Thyroid gland (tissue), 4 donors: Measurements from ENCODE around the gene TNP2. TPM values are rescaled to one million over a fixed set of nuclear protein-coding genes. Genes with fewer than 3 reads are reported as not detected.
A peak's percentile ranks its signal among the peaks of the same experiment; 100 is the strongest.
"Not testable (repeated sequence)": the region's sequence is repeated elsewhere in the genome, so short reads cannot be mapped to it uniquely, and the experiment has no call there.

ENCODE experiments used
- DNase-seq, 2 donors: peaks; one replicate each; pipeline ENCODE4 v3.0.0-alpha.2; 2019
- H3K27ac ChIP-seq, 3 donors: fragments of 200-600 bp; sonication (generic); 1 replicate in 2 of 3; 2 replicates in 1 of 3; pipeline ENCODE4 v1.5.1; 2016 to 2019; ENCODE audit warnings: mild to moderate bottlenecking in 1 of 3, moderate library complexity in 1 of 3
- H3K27me3 ChIP-seq: fragments of 200-600 bp; sonication (generic); one replicate; pipeline ENCODE4 v1.5.1; 2019
- H3K36me3 ChIP-seq, 2 donors: fragments of 200-600 bp; sonication (generic); one replicate each; pipeline ENCODE4 v1.5.1; 2016 to 2019
- H3K4me1 ChIP-seq, 2 donors: fragments of 200-600 bp; sonication (generic); one replicate each; pipeline ENCODE4 v1.5.1; 2017 to 2019
- H3K4me3 ChIP-seq, 3 donors: fragments of 200-600 bp; sonication (generic); replicated peaks in 1 of 3; 1 replicate in 2 of 3; 2 replicates in 1 of 3; pipeline ENCODE4 v1.5.1; 2016; ENCODE audit warnings: mild to moderate bottlenecking in 1 of 3
- H3K9me3 ChIP-seq: fragments of 200-600 bp; sonication (generic); one replicate; pipeline ENCODE4 v1.5.1; 2017
- POLR2A ChIP-seq, 2 donors: fragments of 450-650 bp; IDR thresholded peaks; one replicate each; pipeline ENCODE4 v1.6.1; 2017; ENCODE audit warnings: antibody characterized with exemption in 2 of 2, mild to moderate bottlenecking in 2 of 2, moderate library complexity in 1 of 2
- WGBS, 2 donors: methylation state at CpG; one replicate each; pipeline ENCODE4 v1.1.5; 2017; 5-methylcytosine and 5-hydroxymethylcytosine counted together
- intact Hi-C: fragments of 100-400 bp; cut with DNase I; formaldehyde crosslinking; loops from one replicate; pipeline ENCODE4 v1.15.1; 2023
- total RNA-seq, 4 donors: library from RNA; depleted of rRNA; stranded (reverse); fragments of >200 nt; gene quantifications; one replicate each; pipeline ENCODE4 v1.2.3, GENCODE V29; 2016
- TF ChIP-seq, protein P1 (sequence below), 6 experiments: fragments of 200-600 bp in 3 of 6; fragments of 450-650 bp in 3 of 6; sonication (generic) in 3 of 6; IDR thresholded peaks; one replicate each; pipeline ENCODE4 v1.5.1; 2016 to 2019; ENCODE audit warnings: antibody characterized with exemption in 6 of 6, mild to moderate bottlenecking in 2 of 6, inconsistent platforms in 1 of 6, moderate library complexity in 1 of 6

Gene TNP2
- total RNA-seq, 4 donors from 2014 or later = not detected

DNA sequence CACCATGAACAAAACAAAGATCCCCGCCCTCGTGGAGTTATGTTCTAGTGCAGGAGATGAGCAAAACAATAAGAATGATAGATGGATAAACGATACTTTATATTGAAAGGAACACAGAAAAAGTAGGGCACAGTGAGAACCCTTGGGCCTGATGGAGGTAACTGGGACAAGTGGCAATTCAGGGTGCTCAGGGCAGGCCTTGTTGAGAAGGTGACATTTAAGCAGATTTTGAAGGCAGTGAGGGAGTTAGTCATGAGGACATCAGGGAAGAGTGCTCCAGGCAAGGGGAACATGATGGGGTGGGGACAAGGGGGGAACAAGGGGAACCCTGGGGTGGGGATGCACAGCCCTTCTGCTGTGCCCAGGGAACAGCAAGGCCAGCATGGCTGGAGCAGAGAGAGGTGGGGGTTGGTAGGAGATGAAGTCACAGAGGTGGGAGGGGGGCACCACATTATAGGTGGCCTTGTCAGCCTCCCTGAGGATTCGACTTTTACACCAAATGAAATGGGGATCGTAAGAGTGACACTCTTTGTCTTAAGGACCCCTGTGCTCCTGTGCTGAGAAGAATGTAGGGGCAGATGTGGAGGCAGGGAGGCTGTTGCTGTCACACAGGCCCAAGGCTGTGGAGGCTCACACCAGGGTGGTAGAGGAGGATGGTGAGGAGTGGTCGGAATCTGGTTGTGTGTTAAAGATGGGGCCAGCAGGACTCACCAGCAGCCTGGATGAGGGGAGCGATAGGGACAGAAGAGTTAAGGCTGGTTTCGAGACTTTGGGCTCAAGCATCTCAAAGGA, 21.2 kb upstream of the TNP2 start:
- intact Hi-C loops = no loop called here
- H3K4me3 ChIP-seq = no peak overlapping the region
- peak overlapping the region in 2 of 3 donors; percentile 24 to 57 for H3K27ac ChIP-seq
- no peaks in the 10 kb centered on the region for H3K27me3 ChIP-seq
- peaks cover 0 to 18% of the 10 kb centered on the region in 2 donors for H3K4me1 ChIP-seq
- DNase-seq = peak; percentile 32 to 55
- H3K36me3 ChIP-seq = no peaks in the 10 kb centered on the region
- no peaks in the 10 kb centered on the region for H3K9me3 ChIP-seq
- WGBS, 2 donors = 86 to 89% methylated on average over 8 of the region's 8 CpGs
- TF ChIP-seq, protein P1, sequence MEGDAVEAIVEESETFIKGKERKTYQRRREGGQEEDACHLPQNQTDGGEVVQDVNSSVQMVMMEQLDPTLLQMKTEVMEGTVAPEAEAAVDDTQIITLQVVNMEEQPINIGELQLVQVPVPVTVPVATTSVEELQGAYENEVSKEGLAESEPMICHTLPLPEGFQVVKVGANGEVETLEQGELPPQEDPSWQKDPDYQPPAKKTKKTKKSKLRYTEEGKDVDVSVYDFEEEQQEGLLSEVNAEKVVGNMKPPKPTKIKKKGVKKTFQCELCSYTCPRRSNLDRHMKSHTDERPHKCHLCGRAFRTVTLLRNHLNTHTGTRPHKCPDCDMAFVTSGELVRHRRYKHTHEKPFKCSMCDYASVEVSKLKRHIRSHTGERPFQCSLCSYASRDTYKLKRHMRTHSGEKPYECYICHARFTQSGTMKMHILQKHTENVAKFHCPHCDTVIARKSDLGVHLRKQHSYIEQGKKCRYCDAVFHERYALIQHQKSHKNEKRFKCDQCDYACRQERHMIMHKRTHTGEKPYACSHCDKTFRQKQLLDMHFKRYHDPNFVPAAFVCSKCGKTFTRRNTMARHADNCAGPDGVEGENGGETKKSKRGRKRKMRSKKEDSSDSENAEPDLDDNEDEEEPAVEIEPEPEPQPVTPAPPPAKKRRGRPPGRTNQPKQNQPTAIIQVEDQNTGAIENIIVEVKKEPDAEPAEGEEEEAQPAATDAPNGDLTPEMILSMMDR (IDR thresholded peaks at IDR 0.05) = no peak
- no peak for TF ChIP-seq POLR2A (IDR thresholded peaks at IDR 0.05)

DNA sequence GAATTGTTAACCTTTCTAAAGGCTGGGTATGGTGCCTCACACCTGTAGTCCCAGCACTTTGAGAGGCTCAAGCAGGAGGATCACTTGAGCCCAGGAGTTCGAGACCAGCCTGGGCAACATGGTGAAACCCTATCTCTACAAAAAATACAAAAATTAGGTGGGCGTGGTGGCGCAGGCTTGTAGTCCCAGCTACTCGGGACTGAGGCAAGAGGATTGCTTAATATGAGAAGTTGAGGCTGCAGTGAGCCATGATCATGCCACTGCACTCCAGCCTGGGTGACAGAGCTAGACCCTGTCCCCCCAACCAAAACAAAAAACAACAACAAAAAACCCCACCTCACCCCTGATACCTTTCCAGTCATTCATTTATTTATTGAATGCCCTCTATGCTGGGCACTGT, 20.6 kb upstream of the TNP2 start:
- intact Hi-C loops, H3K4me3 ChIP-seq: not testable (repeated sequence)
- WGBS, 2 donors = 93 to 97% methylated on average over 4 of the region's 4 CpGs

DNA sequence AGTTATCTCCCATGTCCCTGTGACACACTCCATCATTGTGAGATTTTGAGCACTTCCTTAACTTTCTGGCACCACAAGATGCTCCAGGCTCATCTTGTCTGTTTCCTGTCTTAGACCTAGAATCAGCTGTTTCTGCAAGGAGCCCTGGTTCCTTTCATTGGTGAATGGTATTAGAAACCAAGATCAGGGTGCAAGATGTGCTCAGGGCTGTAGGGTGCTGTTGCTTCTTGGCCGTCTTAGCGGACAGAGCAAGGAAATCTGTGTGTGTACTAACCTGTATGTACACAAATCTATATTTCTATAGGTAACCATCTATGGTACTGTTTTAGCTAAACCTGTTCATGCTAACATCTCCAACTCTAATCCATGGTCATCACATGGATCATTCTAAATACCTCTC, 20.1 kb upstream of the TNP2 start:
- H3K27me3 ChIP-seq = no peaks in the 10 kb centered on the region
- intact Hi-C loops = no loop called here
- H3K4me1 ChIP-seq = peaks cover 0 to 18% of the 10 kb centered on the region in 2 donors
- no peak overlapping the region for H3K4me3 ChIP-seq
- H3K27ac ChIP-seq = no peak overlapping the region
- 94 to 97% methylated on average over 2 of the region's 2 CpGs for WGBS, 2 donors
- no peak for TF ChIP-seq POLR2A (IDR thresholded peaks at IDR 0.05)
- TF ChIP-seq, protein P1 (IDR thresholded peaks at IDR 0.05) = no peak
- DNase-seq = no peak
- no peaks in the 10 kb centered on the region for H3K36me3 ChIP-seq
- no peaks in the 10 kb centered on the region for H3K9me3 ChIP-seq

More for the DNA sequence above, 20.6 kb upstream of the TNP2 start:
- H3K36me3 ChIP-seq, H3K27ac ChIP-seq, H3K9me3 ChIP-seq, H3K27me3 ChIP-seq, DNase-seq: not testable (repeated sequence)
- H3K4me1 ChIP-seq = peaks cover 0 to 18% of the 10 kb centered on the region in 2 donors

DNA sequence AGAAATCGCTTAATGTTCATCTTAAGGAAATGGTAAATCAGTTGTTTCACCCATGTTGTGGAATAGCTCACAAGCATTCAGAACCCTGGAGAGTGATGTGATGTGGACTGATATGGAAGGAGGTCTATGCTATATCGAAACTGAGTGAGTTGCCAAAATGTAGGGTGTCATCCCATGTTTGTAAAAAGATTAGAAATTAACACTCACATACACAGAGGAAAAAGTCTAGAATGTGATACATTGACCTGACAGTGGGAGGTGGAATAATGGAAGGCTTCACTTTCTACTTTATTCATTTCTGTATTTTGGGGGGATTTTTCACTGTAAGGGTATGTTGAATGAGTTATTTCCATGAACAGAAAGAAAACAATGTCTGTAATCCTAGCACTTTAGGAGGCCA, 16.7 kb upstream of the TNP2 start:
- Histone ChIP-seq H3K27ac (no peak overlapping the region), H3K36me3 (no peaks in the 10 kb centered on the region), H3K9me3 (no peaks in the 10 kb centered on the region), H3K4me3 (no peak overlapping the region), H3K27me3 (no peaks in the 10 kb centered on the region), H3K4me1 (peaks cover 0 to 9% of the 10 kb centered on the region in 2 donors)
- DNase-seq = no peak
- WGBS, 2 donors = 83 to 84% methylated on average over 2 of the region's 2 CpGs
- intact Hi-C loops = no loop called here
- TF ChIP-seq POLR2A (IDR thresholded peaks at IDR 0.05) = no peak
- TF ChIP-seq, protein P1 (IDR thresholded peaks at IDR 0.05) = no peak

DNA sequence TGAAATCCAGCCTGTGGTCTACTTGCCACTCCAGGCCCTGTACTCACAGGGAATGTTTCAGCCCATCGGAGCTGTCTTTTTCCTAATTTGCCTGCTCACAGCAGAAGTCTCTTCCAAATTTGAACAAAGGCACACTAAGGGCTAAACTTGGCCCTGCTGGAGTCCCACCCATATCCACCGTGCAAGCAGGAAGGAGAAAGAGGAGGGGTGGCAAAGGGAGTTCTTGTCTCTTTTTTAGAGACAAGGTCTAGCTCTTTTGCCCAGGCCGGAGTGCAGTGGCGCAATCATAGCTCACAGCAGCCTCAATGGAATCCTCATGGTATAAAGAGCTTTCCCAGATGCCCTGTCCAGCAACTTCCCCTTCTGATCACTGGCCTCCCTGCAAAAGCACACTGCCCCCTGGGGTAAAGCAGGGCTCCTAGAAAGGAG, 14.7 kb upstream of the TNP2 start:
- no peaks in the 10 kb centered on the region for H3K9me3 ChIP-seq
- no peaks in the 10 kb centered on the region for H3K36me3 ChIP-seq
- intact Hi-C loops = no loop called here
- no peak for DNase-seq
- TF ChIP-seq, protein P1 (IDR thresholded peaks at IDR 0.05) = no peak
- no peak for TF ChIP-seq POLR2A (IDR thresholded peaks at IDR 0.05)
- no peak overlapping the region for H3K4me3 ChIP-seq
- H3K4me1 ChIP-seq = no peaks in the 10 kb centered on the region
- H3K27ac ChIP-seq = no peak overlapping the region
- WGBS, 2 donors = 70 to 72% methylated on average over 4 of the region's 4 CpGs
- no peaks in the 10 kb centered on the region for H3K27me3 ChIP-seq
